MCF 10A (cell line): ENCODE data around the gene NHERF2. TPM values are rescaled to one million over a fixed set of nuclear protein-coding genes. Genes with fewer than 3 reads are reported as not detected.

Experiments
- BruUV-seq: library from RNA; stranded (reverse); fragments of 400-500 nt; replicated peaks from 2 replicates; lab custom pipeline; 2021; lab: Mats Ljungman, UMichigan
- CTCF ChIA-PET: fragments of 300-600 bp; sonication (Branson Sonifier 250); formaldehyde crosslinking; extraction: SDS; loops from one replicate; lab custom pipeline; 2021; ENCODE audit warnings: antibody characterized with exemption, inconsistent platforms; lab: Yijun Ruan, JAX
- POLR2A ChIA-PET: fragments of 300-600, 350-650 bp; sonication (Branson Sonifier 250); formaldehyde crosslinking; extraction: SDS; loops from one replicate; lab custom pipeline; 2020; ENCODE audit warnings: antibody characterized with exemption, inconsistent platforms; lab: Yijun Ruan, JAX
- DNase-seq: peaks from one replicate; pipeline ENCODE4 v3.0.0-alpha.2; 2018; ENCODE audit not compliant: unreplicated experiment
- H3K27ac Mint-ChIP-seq: one replicate; pipeline ENCODE4 v1.8.0; 2022; ENCODE audit warnings: mild to moderate bottlenecking, low read depth, mixed read lengths; ENCODE audit not compliant: unreplicated experiment
- H3K27me3 Mint-ChIP-seq: one replicate; pipeline ENCODE4 v1.8.0; 2022; ENCODE audit warnings: mixed read lengths; ENCODE audit not compliant: insufficient read depth, unreplicated experiment
- H3K36me3 Mint-ChIP-seq: one replicate; pipeline ENCODE4 v1.8.0; 2022; ENCODE audit warnings: mild to moderate bottlenecking, moderate library complexity, mixed read lengths; ENCODE audit not compliant: insufficient read depth, unreplicated experiment
- H3K4me1 Mint-ChIP-seq: one replicate; pipeline ENCODE4 v1.8.0; 2022; ENCODE audit warnings: mixed read lengths; ENCODE audit not compliant: insufficient read depth, unreplicated experiment
- H3K4me3 Mint-ChIP-seq: one replicate; pipeline ENCODE4 v1.8.0; 2022; ENCODE audit warnings: mild to moderate bottlenecking, moderate library complexity, mixed read lengths; ENCODE audit not compliant: unreplicated experiment
- H3K9me3 Mint-ChIP-seq: one replicate; pipeline ENCODE4 v1.8.0; 2022; ENCODE audit warnings: mixed read lengths; ENCODE audit not compliant: unreplicated experiment
- intact Hi-C: fragments of 100-400 bp; cut with micrococcal nuclease; formaldehyde crosslinking; loops from 2 replicates; pipeline ENCODE4 v1.14.1; 2022
- total RNA-seq: library from RNA; stranded (reverse); gene quantifications from 2 replicates; pipeline ENCODE4 v1.2.3, GENCODE V29; 2022
- TF ChIP-seq, protein P1 (sequence below): fragments of 200-600 bp; IDR thresholded peaks from one replicate; pipeline ENCODE4 v1.8.0; 2022; ENCODE audit warnings: antibody characterized with exemption, mild to moderate bottlenecking; ENCODE audit not compliant: unreplicated experiment

The NHERF2 gene
- total RNA-seq, 1 experiment from 2014 or later, result 14.5 TPM

DNA sequence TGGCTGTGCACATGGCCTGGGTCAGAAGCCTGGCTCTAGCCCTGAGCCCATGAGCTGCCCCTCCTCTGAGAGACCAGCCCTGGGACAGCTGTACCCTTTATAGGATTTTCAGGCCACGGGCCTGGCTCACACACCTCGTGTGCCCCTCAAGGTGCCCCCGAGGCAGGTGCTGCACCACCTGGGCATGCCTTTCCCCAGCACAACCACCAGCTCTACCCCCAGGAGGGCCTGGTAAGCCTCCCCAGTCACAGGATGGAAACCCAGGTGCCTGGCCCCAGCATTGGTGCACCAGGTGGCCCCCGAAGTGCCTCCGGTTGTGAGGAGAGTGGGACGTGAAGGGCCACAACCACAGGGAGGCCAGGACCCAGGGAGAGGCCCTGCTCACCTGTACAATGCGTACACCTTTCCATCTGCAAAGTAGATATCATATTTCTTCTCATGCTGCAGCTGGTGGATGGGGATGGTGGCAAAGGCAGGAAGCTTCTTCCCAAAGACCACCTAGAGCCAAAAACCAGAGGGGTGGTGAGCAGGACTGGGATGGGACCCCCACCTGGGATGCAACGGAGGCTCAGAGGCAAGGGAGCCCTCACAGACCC lies 23.4 kb upstream of the NHERF2 start:
- Mint-ChIP-seq H3K4me3 (no peak overlapping the region), H3K4me1 (peaks cover 17% of the 10 kb centered on the region), H3K36me3 (peaks cover 60% of the 10 kb centered on the region), H3K27me3 (no peaks in the 10 kb centered on the region), H3K27ac (no peak overlapping the region), H3K9me3 (no peaks in the 10 kb centered on the region)
- DNase-seq, result no peak
- no TSS peak for BruUV-seq
- TF ChIP-seq, protein P1, sequence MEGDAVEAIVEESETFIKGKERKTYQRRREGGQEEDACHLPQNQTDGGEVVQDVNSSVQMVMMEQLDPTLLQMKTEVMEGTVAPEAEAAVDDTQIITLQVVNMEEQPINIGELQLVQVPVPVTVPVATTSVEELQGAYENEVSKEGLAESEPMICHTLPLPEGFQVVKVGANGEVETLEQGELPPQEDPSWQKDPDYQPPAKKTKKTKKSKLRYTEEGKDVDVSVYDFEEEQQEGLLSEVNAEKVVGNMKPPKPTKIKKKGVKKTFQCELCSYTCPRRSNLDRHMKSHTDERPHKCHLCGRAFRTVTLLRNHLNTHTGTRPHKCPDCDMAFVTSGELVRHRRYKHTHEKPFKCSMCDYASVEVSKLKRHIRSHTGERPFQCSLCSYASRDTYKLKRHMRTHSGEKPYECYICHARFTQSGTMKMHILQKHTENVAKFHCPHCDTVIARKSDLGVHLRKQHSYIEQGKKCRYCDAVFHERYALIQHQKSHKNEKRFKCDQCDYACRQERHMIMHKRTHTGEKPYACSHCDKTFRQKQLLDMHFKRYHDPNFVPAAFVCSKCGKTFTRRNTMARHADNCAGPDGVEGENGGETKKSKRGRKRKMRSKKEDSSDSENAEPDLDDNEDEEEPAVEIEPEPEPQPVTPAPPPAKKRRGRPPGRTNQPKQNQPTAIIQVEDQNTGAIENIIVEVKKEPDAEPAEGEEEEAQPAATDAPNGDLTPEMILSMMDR, result no peak
- POLR2A ChIA-PET, result interaction anchor here (0.6 to 2.5 kb wide), 8 partner anchors 9 to 1448 kb away, joined by 3 to 18 read pairs (median 4); partner anchors contain the start of gene RPS2
- CTCF ChIA-PET, result interaction anchor here (0.6 to 2.8 kb wide), 12 partner anchors 8 to 260 kb away, joined by 3 to 13 read pairs (median 4); partner anchors contain the start of gene NDUFB10
- intact Hi-C loops, result no loop called here

DNA sequence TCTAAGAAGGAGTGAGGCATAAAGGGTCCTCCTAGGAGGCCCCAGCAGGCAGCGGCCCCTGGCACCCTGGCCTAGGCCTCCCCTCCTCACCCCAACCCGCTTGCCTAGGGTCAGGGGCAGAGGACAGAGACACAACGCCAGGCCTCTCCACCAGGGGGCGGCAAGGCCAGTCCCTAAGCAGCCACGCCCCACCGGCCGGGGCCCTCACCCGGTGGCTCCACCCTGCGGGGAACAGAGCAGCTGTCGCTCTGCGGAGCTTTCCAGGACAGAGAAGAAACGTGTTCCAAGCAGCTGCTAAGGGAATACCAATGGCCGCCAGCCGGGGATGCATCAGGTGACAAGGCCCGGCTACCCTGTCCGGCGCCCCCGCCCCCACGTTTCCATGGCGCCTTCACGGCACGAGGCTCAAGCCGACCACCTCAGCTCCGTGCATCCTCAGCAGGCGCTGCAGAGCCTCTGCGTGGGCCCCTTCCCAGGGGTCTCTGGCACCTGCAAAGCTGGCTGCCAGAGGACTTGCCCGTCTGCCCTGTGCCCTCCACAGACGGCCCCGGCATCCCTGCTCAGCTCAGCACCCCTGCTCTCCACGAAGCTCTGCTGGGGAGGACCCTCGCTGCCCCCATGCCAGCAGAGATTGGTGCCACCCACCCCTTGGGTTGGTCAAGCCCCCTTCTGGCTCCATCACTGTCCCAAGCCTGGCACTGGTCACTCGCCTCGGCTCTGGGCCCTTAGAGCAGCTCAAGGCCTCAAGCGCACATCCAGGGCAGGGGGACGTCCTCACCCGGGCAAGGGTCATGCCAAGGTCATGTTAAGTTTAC lies 22.7 kb upstream of the NHERF2 start:
- H3K27me3 Mint-ChIP-seq, result no peaks in the 10 kb centered on the region
- peaks cover 17% of the 10 kb centered on the region for H3K4me1 Mint-ChIP-seq
- no peak overlapping the region for H3K4me3 Mint-ChIP-seq
- H3K9me3 Mint-ChIP-seq, result no peaks in the 10 kb centered on the region
- peak overlapping the region; percentile 59 for H3K27ac Mint-ChIP-seq
- peak; percentile 85 for DNase-seq
- TF ChIP-seq, protein P1, result peak; percentile 92
- ChIA-PET CTCF (interaction anchor here (0.6 to 2.8 kb wide), 22 partner anchors 9 to 259 kb away, joined by 3 to 13 read pairs (median 4); partner anchors contain the start of genes RAB26 and RPS2), POLR2A (interaction anchor here (0.6 to 2.5 kb wide), 8 partner anchors 9 to 1447 kb away, joined by 3 to 18 read pairs (median 4); partner anchors contain the start of gene RPS2)
- peaks cover 54% of the 10 kb centered on the region for H3K36me3 Mint-ChIP-seq
- intact Hi-C loops, result no loop called here
- BruUV-seq, result no TSS peak

DNA sequence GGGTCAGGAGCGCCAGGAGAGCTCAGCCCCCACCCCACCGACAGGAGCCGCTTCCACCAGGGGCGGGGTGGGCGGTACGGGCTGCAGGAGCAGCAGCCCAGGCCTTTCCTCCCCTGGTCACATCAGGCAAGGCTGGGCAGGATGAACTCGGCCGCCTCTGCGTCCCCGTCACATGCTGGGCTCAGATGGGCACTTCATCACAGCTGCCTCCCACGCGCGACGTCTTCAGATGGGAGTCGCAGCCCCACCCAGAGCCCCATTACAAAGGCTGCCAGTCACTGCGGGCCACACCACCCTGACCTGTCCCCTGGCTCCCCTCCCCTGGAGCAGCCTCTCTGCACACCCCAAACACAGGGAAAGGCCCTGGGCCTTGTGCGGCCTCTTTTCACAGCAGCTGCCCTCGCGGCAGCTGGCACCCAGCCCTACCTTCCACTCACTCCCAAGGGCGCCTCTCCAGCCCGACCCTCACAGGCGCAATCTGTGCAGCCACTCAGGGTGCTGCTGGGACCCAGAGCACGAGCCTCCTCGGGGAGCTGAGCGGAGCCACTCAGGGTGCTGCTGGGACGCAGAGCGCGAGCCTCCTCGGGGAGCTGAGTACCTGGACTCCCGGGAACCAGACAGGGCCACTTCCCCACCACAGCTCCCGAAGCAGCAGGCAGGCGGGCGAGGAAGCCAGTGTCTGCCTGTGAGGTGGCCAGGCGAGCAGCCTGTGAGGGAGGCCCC lies 21.7 kb upstream of the NHERF2 start:
- Mint-ChIP-seq H3K9me3 (no peaks in the 10 kb centered on the region), H3K27ac (peak overlapping the region; percentile 59), H3K4me3 (no peak overlapping the region), H3K4me1 (peaks cover 17% of the 10 kb centered on the region), H3K36me3 (peaks cover 54% of the 10 kb centered on the region), H3K27me3 (no peaks in the 10 kb centered on the region)
- POLR2A ChIA-PET, result interaction anchor here (0.6 to 2.5 kb wide), 6 partner anchors 10 to 508 kb away, joined by 3 to 18 read pairs (median 3); partner anchors contain the start of genes RPS2 and TBL3
- intact Hi-C loops, result no loop called here
- DNase-seq, result no peak
- CTCF ChIA-PET, result interaction anchor here (0.5 to 2.8 kb wide), 14 partner anchors 8 to 230 kb away, joined by 3 to 13 read pairs (median 4); partner anchors contain the start of genes NOXO1 and RAB26
- no TSS peak for BruUV-seq
- TF ChIP-seq, protein P1, result no peak
